HepG2 (cell line): Measurements from ENCODE around the gene KLHL12. TPM values are rescaled to one million over a fixed set of nuclear protein-coding genes. Genes with fewer than 3 reads are reported as not detected.

ENCODE experiments used
- BCL6 ChIP-seq: IDR thresholded peaks from 2 replicates; pipeline ENCODE4 v1.6.1; 2016; ENCODE audit warnings: missing genetic modification reagents, missing compliant biosample characterization
- CREM ChIP-seq, 2 experiments: sonication (generic) in 1 of 2; formaldehyde crosslinking in 1 of 2; IDR thresholded peaks; 2 replicates each; pipeline versions ENCODE4 v1.4.0 to v1.6.1; 2016 to 2020; ENCODE audit warnings: antibody characterized with exemption in 1 of 2, mild to moderate bottlenecking in 1 of 2, missing genetic modification reagents in 1 of 2
- FOXJ3 ChIP-seq: sonication (generic); formaldehyde crosslinking; IDR thresholded peaks from 2 replicates; pipeline ENCODE4 v1.4.0; 2020; ENCODE audit warnings: missing genetic modification reagents, mild to moderate bottlenecking, borderline replicate concordance
- FOXM1 ChIP-seq: sonication (generic); formaldehyde crosslinking; IDR thresholded peaks from 2 replicates; pipeline ENCODE4 v1.5.0; 2020; ENCODE audit warnings: missing genetic modification reagents
- HNRNPUL1 ChIP-seq: fragments of 200-400 bp; formaldehyde crosslinking; IDR thresholded peaks from 2 replicates; pipeline ENCODE4 v1.6.1; 2017; ENCODE audit warnings: low read depth, mild to moderate bottlenecking, low read length, moderate library complexity
- KDM3A ChIP-seq: IDR thresholded peaks from 2 replicates; pipeline ENCODE4 v1.6.1; 2018; ENCODE audit warnings: low read depth, missing compliant biosample characterization
- RFXAP ChIP-seq: sonication (generic); formaldehyde crosslinking; IDR thresholded peaks from 2 replicates; pipeline ENCODE4 v1.4.0; 2020; ENCODE audit warnings: missing genetic modification reagents, borderline replicate concordance
- RXRB ChIP-seq: IDR thresholded peaks from 2 replicates; pipeline ENCODE4 v1.6.1; 2016; ENCODE audit warnings: borderline replicate concordance, missing genetic modification reagents, missing compliant biosample characterization
- SRY ChIP-seq: sonication (generic); formaldehyde crosslinking; IDR thresholded peaks from 2 replicates; pipeline ENCODE4 v1.8.0; 2022; ENCODE audit warnings: mild to moderate bottlenecking, missing genetic modification reagents
- U2AF2 ChIP-seq: fragments of 200-400 bp; formaldehyde crosslinking; IDR thresholded peaks from 2 replicates; pipeline ENCODE4 v1.6.1; 2017; ENCODE audit warnings: low read depth, mild to moderate bottlenecking, low read length
- ZNF224 ChIP-seq: sonication (generic); formaldehyde crosslinking; IDR thresholded peaks from 2 replicates; pipeline ENCODE4 v1.5.0; 2020; ENCODE audit warnings: mild to moderate bottlenecking, missing genetic modification reagents
- ZNF556 ChIP-seq: sonication (generic); formaldehyde crosslinking; IDR thresholded peaks from 2 replicates; pipeline ENCODE4 v1.4.0; 2020; ENCODE audit warnings: mild to moderate bottlenecking, missing genetic modification reagents, borderline replicate concordance
- ZSCAN22 ChIP-seq: sonication (generic); formaldehyde crosslinking; IDR thresholded peaks from 2 replicates; pipeline ENCODE4 v1.4.0; 2020; ENCODE audit warnings: mild to moderate bottlenecking, missing genetic modification reagents
- polyA plus RNA-seq, 8 experiments: library from polyadenylated mRNA; depleted of rRNA in 3 of 8; stranded (reverse) in 7 of 8; unstranded in 1 of 8; fragments of >200 nt; fragmentation: Illumina TruSeq in 4 of 8; extraction: Trizol in 4 of 8; gene quantifications; 2 replicates each; pipeline versions ENCODE4 v1.2.1 to v1.2.3, GENCODE V29; 2011 to 2016; ENCODE audit warnings: low read depth in 4 of 8, missing spikeins in 1 of 8, mixed read lengths in 1 of 8; ENCODE audit not compliant: insufficient read depth in 1 of 8
- total RNA-seq, 5 experiments: library from RNA; depleted of rRNA; stranded (reverse); fragments of >200 nt; fragmentation: Illumina TruSeq; extraction: Trizol; gene quantifications; 2 replicates each; pipeline ENCODE4 v1.2.3, GENCODE V29; 2016; ENCODE audit warnings: low read depth in 1 of 5
- TF ChIP-seq, protein P1 (sequence below): IDR thresholded peaks from 2 replicates; pipeline ENCODE4 v1.6.1; 2018; ENCODE audit warnings: missing genetic modification reagents
- TF ChIP-seq, protein P2 (sequence below): sonication (generic); formaldehyde crosslinking; IDR thresholded peaks from 2 replicates; pipeline ENCODE4 v1.8.1; 2023; ENCODE audit warnings: mild to moderate bottlenecking, inconsistent platforms, moderate library complexity, missing genetic modification reagents, borderline replicate concordance
- TF ChIP-seq, protein P3 (sequence below): sonication (generic); formaldehyde crosslinking; IDR thresholded peaks from 2 replicates; pipeline ENCODE4 v1.4.0; 2020; ENCODE audit warnings: low read depth, missing genetic modification reagents
- TF ChIP-seq, protein P4 (sequence below): sonication (generic); formaldehyde crosslinking; IDR thresholded peaks from 2 replicates; pipeline ENCODE4 v1.5.0; 2020; ENCODE audit warnings: missing genetic modification reagents, mild to moderate bottlenecking, borderline replicate concordance
- TF ChIP-seq, protein P5 (sequence below): sonication (generic); formaldehyde crosslinking; IDR thresholded peaks from 2 replicates; pipeline ENCODE4 v1.9.0; 2021; ENCODE audit warnings: missing genetic modification reagents, borderline replicate concordance

KLHL12 gene
- total and polyA plus RNA-seq, 2 of the 13 experiments (the other 11 are each of a cell fraction or from before 2014, with no cell fraction given) = 19.2 to 25.2 TPM

DNA sequence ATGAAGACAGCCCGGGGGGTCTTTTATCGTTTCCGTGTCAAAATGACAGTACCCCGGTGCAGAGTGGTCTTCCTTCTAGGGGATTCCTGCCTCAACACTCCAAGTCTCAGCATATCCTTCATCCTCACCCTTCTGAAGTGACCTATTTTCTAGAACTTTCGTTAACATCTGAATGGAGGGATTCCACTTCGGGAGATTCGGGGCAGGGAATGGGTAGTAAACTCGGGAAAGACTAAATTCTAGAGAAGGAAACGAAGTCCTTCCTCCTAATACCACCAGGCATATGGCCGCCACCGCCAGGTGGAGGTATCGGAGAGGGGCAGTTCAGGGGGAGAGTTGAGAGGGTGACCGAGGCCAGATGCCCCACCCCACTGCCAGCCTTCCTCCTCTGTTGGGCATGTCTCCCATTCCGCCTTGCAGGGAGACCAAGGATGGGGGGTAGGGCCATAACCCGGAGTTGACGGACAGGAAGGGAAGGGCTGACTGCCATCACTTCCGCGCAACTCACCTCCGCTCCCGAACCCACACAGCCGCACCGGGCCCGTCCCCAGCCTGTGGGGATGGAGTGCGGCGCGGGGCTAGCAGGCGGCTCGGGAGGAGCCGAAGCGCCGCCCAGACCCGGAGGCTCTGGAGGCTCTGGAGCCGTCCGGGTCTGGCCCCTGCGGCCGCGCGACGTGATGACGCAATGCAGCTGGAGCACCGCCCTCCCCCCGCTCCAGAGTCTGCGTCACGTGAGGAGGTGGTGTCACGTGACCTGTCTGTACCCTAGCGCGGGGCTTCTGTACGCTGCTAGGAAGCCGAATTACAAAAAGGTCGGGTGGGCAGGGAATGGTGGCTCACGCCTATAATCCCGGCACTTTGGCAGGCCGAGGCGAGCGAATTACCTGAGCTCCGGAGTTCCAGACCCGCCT lies at the start of gene KLHL12 (continued):
- TF ChIP-seq, protein P1, sequence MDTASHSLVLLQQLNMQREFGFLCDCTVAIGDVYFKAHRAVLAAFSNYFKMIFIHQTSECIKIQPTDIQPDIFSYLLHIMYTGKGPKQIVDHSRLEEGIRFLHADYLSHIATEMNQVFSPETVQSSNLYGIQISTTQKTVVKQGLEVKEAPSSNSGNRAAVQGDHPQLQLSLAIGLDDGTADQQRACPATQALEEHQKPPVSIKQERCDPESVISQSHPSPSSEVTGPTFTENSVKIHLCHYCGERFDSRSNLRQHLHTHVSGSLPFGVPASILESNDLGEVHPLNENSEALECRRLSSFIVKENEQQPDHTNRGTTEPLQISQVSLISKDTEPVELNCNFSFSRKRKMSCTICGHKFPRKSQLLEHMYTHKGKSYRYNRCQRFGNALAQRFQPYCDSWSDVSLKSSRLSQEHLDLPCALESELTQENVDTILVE (CRISPR knock-in tag) = peak; percentile 88
- TF ChIP-seq FOXJ3 (CRISPR knock-in tag) (peak; percentile 63; the same call in 1 of the 2 replicates), BCL6 (CRISPR knock-in tag) (peak; percentile 36; the same call in 1 of the 2 replicates), ZSCAN22 (CRISPR knock-in tag) (no peak), ZNF556 (CRISPR knock-in tag) (peak; percentile 87; the same call in 1 of the 2 replicates), CREM (IDR thresholded peaks at IDR 0.05) (peak; percentile 96), CREM (CRISPR knock-in tag; IDR thresholded peaks at IDR 0.05) (peak; percentile 75), ZNF224 (CRISPR knock-in tag) (peak; percentile 79), U2AF2 (no peak), FOXM1 (CRISPR knock-in tag) (no peak), RXRB (CRISPR knock-in tag) (peak; percentile 53; the same call in 1 of the 2 replicates), RFXAP (CRISPR knock-in tag) (peak; percentile 76; the same call in 1 of the 2 replicates), KDM3A (CRISPR knock-in tag) (peak; percentile 96), SRY (CRISPR knock-in tag) (peak; percentile 76), HNRNPUL1 (no peak)
- TF ChIP-seq, protein P2, sequence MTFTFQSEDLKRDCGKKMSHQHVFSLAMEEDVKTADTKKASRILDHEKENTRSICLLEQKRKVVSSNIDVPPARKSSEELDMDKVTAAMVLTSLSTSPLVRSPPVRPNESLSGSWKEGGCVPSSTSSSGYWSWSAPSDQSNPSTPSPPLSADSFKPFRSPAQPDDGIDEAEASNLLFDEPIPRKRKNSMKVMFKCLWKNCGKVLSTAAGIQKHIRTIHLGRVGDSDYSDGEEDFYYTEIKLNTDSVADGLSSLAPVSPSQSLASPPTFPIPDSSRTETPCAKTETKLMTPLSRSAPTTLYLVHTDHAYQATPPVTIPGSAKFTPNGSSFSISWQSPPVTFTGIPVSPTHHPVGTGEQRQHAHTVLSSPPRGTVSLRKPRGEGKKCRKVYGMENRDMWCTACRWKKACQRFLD (CRISPR knock-in tag) = no peak
- TF ChIP-seq, protein P3, sequence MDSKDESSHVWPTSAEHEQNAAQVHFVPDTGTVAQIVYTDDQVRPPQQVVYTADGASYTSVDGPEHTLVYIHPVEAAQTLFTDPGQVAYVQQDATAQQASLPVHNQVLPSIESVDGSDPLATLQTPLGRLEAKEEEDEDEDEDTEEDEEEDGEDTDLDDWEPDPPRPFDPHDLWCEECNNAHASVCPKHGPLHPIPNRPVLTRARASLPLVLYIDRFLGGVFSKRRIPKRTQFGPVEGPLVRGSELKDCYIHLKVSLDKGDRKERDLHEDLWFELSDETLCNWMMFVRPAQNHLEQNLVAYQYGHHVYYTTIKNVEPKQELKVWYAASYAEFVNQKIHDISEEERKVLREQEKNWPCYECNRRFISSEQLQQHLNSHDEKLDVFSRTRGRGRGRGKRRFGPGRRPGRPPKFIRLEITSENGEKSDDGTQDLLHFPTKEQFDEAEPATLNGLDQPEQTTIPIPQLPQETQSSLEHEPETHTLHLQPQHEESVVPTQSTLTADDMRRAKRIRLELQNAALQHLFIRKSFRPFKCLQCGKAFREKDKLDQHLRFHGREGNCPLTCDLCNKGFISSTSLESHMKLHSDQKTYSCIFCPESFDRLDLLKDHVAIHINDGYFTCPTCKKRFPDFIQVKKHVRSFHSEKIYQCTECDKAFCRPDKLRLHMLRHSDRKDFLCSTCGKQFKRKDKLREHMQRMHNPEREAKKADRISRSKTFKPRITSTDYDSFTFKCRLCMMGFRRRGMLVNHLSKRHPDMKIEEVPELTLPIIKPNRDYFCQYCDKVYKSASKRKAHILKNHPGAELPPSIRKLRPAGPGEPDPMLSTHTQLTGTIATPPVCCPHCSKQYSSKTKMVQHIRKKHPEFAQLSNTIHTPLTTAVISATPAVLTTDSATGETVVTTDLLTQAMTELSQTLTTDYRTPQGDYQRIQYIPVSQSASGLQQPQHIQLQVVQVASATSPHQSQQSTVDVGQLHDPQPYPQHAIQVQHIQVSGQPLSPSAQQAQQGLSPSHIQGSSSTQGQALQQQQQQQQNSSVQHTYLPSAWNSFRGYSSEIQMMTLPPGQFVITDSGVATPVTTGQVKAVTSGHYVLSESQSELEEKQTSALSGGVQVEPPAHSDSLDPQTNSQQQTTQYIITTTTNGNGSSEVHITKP (CRISPR knock-in tag) = no peak
- TF ChIP-seq, protein P4, sequence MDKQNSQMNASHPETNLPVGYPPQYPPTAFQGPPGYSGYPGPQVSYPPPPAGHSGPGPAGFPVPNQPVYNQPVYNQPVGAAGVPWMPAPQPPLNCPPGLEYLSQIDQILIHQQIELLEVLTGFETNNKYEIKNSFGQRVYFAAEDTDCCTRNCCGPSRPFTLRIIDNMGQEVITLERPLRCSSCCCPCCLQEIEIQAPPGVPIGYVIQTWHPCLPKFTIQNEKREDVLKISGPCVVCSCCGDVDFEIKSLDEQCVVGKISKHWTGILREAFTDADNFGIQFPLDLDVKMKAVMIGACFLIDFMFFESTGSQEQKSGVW (CRISPR knock-in tag) = no peak
- TF ChIP-seq, protein P5, sequence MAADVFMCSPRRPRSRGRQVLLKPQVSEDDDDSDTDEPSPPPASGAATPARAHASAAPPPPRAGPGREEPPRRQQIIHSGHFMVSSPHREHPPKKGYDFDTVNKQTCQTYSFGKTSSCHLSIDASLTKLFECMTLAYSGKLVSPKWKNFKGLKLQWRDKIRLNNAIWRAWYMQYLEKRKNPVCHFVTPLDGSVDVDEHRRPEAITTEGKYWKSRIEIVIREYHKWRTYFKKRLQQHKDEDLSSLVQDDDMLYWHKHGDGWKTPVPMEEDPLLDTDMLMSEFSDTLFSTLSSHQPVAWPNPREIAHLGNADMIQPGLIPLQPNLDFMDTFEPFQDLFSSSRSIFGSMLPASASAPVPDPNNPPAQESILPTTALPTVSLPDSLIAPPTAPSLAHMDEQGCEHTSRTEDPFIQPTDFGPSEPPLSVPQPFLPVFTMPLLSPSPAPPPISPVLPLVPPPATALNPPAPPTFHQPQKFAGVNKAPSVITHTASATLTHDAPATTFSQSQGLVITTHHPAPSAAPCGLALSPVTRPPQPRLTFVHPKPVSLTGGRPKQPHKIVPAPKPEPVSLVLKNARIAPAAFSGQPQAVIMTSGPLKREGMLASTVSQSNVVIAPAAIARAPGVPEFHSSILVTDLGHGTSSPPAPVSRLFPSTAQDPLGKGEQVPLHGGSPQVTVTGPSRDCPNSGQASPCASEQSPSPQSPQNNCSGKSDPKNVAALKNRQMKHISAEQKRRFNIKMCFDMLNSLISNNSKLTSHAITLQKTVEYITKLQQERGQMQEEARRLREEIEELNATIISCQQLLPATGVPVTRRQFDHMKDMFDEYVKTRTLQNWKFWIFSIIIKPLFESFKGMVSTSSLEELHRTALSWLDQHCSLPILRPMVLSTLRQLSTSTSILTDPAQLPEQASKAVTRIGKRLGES = no peak
